Measurements from ENCODE around the gene B3GAT1. TPM values are rescaled to one million over a fixed set of nuclear protein-coding genes. Genes with fewer than 3 reads are reported as not detected.

The B3GAT1 gene
- total and polyA plus RNA-seq, 2 donors (not counting 1 experiment from before 2014, with no cell fraction given): under 0.01 TPM; not detected in 1

GRCh38 chr11:134338068-134338467, 74.0 kb downstream of the B3GAT1 start:
- H3K9ac ChIP-seq (ENCODE audit: insufficient read depth, low read length): no peak overlapping the region
- no peaks in the 10 kb centered on the region for H3K9me3 ChIP-seq (ENCODE audit: control insufficient read depth, insufficient read depth, low read depth, low read length)
- no peak for DNase-seq (ENCODE audit: low read depth in 2 of 2)
- H3K27ac ChIP-seq (ENCODE audit: insufficient read depth, low read length): no peak overlapping the region
- no peaks in the 10 kb centered on the region for H3K4me1 ChIP-seq (ENCODE audit: control insufficient read depth, extremely low read depth, insufficient read depth, low read length)
- H4K20me1 ChIP-seq (ENCODE audit: control insufficient read depth, extremely low read depth, insufficient read depth, low read length): no peaks in the 10 kb centered on the region
- no peaks in the 10 kb centered on the region for H3K27me3 ChIP-seq (ENCODE audit: control insufficient read depth, insufficient read depth, low read length)
- no peak overlapping the region for H2AFZ ChIP-seq (ENCODE audit: low read length)
- H3K79me2 ChIP-seq (ENCODE audit: control insufficient read depth, insufficient read depth, low read length): no peaks in the 10 kb centered on the region
- H3K4me3 ChIP-seq (replicated peaks in 1 of 4; ENCODE audit: control extremely low read depth in 1 of 4, insufficient read depth in 1 of 4, low read depth in 3 of 4, low read length in 4 of 4): no peak overlapping the region
- H3K4me2 ChIP-seq (ENCODE audit: extremely low read depth, insufficient read depth, low read length): no peak overlapping the region
- H3K36me3 ChIP-seq (ENCODE audit: control insufficient read depth, insufficient read depth, low read length): no peaks in the 10 kb centered on the region
- TF ChIP-seq EZH2 (IDR thresholded peaks at IDR 0.05; ENCODE audit: low read length, missing control alignments) (no peak), CTCF (conservative IDR thresholded peaks at IDR 0.05 in 1 of 2, IDR thresholded peaks at IDR 0.05 in 1 of 2; ENCODE audit: low read depth in 1 of 2, low read length in 2 of 2) (no peak)

- Histone ChIP-seq H3K9ac (ENCODE audit: insufficient read depth, low read length) (no peak overlapping the region), H2AFZ (ENCODE audit: low read length) (no peak overlapping the region), H3K27me3 (ENCODE audit: control insufficient read depth, insufficient read depth, low read length) (no peaks in the 10 kb centered on the region), H3K36me3 (ENCODE audit: control insufficient read depth, insufficient read depth, low read length) (no peaks in the 10 kb centered on the region), H3K27ac (ENCODE audit: insufficient read depth, low read length) (no peak overlapping the region), H3K79me2 (ENCODE audit: control insufficient read depth, insufficient read depth, low read length) (no peaks in the 10 kb centered on the region), H3K4me2 (ENCODE audit: extremely low read depth, insufficient read depth, low read length) (no peak overlapping the region), H3K4me3 (replicated peaks in 1 of 4; ENCODE audit: control extremely low read depth in 1 of 4, insufficient read depth in 1 of 4, low read depth in 3 of 4, low read length in 4 of 4) (no peak overlapping the region), H3K9me3 (ENCODE audit: control insufficient read depth, insufficient read depth, low read depth, low read length) (no peaks in the 10 kb centered on the region), H4K20me1 (ENCODE audit: control insufficient read depth, extremely low read depth, insufficient read depth, low read length) (no peaks in the 10 kb centered on the region), H3K4me1 (ENCODE audit: control insufficient read depth, extremely low read depth, insufficient read depth, low read length) (no peaks in the 10 kb centered on the region)
- TF ChIP-seq CTCF (conservative IDR thresholded peaks at IDR 0.05 in 1 of 2, IDR thresholded peaks at IDR 0.05 in 1 of 2; ENCODE audit: low read depth in 1 of 2, low read length in 2 of 2) (no peak), EZH2 (IDR thresholded peaks at IDR 0.05; ENCODE audit: low read length, missing control alignments) (no peak)
- no peak for DNase-seq (ENCODE audit: low read depth in 2 of 2)
These were observed 75.0 kb downstream of the B3GAT1 start for GRCh38 chr11:134337051-134337450.

- Histone ChIP-seq H3K4me3 (replicated peaks in 1 of 4; ENCODE audit: control extremely low read depth in 1 of 4, insufficient read depth in 1 of 4, low read depth in 3 of 4, low read length in 4 of 4) (no peak overlapping the region), H3K27me3 (ENCODE audit: control insufficient read depth, insufficient read depth, low read length) (peaks cover 4% of the 10 kb centered on the region), H3K79me2 (ENCODE audit: control insufficient read depth, insufficient read depth, low read length) (no peaks in the 10 kb centered on the region), H3K9ac (ENCODE audit: insufficient read depth, low read length) (no peak overlapping the region), H3K4me1 (ENCODE audit: control insufficient read depth, extremely low read depth, insufficient read depth, low read length) (no peaks in the 10 kb centered on the region), H3K4me2 (ENCODE audit: extremely low read depth, insufficient read depth, low read length) (no peak overlapping the region), H3K9me3 (ENCODE audit: control insufficient read depth, insufficient read depth, low read depth, low read length) (no peaks in the 10 kb centered on the region), H3K36me3 (ENCODE audit: control insufficient read depth, insufficient read depth, low read length) (no peaks in the 10 kb centered on the region), H2AFZ (ENCODE audit: low read length) (no peak overlapping the region), H4K20me1 (ENCODE audit: control insufficient read depth, extremely low read depth, insufficient read depth, low read length) (no peaks in the 10 kb centered on the region), H3K27ac (ENCODE audit: insufficient read depth, low read length) (no peak overlapping the region)
- DNase-seq (ENCODE audit: low read depth in 2 of 2): no peak
- TF ChIP-seq EZH2 (IDR thresholded peaks at IDR 0.05; ENCODE audit: low read length, missing control alignments) (no peak), CTCF (conservative IDR thresholded peaks at IDR 0.05 in 1 of 2, IDR thresholded peaks at IDR 0.05 in 1 of 2; ENCODE audit: low read depth in 1 of 2, low read length in 2 of 2) (no peak)
These were observed 77.1 kb downstream of the B3GAT1 start for GRCh38 chr11:134334796-134335571.

Measured in fibroblast of lung (primary cell).